ENCODE measurements around the gene KCNG2.

The KCNG2 gene

GRCh38 chr18:79933765-79934164 lies 136.0 kb downstream of the KCNG2 start:
- Mint-ChIP-seq H3K4me3 (no peak overlapping the region), H3K9me3 (peaks cover 36 to 42% of the 10 kb centered on the region in 2 donors), H3K27ac (no peak overlapping the region), H3K4me1 (peaks cover 6 to 29% of the 10 kb centered on the region in 2 donors), H3K27me3 (no peaks in the 10 kb centered on the region), H3K36me3 (peaks cover 88 to 93% of the 10 kb centered on the region in 2 donors)
- no peak for DNase-seq
- no peak for ATAC-seq (replicated peaks)

DNA sequence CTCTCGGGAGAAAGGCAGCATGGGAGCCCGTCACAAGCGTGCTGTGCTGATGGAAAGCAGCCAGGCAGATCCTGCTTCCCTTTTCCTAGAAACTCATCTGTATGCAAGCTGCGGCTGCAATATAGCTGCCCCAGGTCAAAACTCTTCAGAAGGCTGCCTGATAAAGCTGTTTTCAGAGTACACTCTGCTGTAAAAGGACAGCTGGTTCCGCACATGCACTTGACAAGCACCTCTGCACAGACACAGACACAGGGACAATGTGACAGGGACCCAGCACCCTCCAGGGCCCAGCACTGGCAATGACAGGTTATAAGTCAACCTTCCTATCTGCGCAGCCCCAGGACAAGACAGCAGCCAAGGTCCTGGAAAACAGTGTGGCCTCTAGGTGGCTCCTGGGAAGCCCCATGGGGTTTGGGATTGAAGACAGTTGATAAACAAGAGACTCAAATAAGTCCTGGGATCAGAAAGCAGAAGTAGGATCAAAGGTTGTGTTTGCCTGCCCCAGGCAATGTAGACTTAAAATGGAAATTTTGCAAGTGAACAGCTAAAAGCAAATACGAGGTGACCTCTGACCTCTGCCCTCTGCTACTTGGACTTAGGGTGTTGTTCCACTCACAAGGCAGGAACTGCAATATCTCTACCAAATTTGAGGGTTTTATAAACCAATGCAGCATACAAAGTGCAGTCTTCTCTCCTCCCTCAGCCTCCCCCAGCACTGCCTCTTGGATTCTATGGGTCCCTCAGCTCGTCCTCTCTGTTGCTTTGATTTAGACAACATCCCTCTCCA lies 136.8 kb downstream of the KCNG2 start:
- ATAC-seq (replicated peaks) (peak; percentile 57 to 64), DNase-seq (no peak)
- peaks cover 84 to 91% of the 10 kb centered on the region in 2 donors for H3K36me3 Mint-ChIP-seq
- H3K27me3 Mint-ChIP-seq = no peaks in the 10 kb centered on the region
- peak overlapping the region in 1 of 2 donors; percentile 14 for H3K4me3 Mint-ChIP-seq
- peaks cover 31 to 37% of the 10 kb centered on the region in 2 donors for H3K9me3 Mint-ChIP-seq
- H3K4me1 Mint-ChIP-seq = peaks cover 6 to 24% of the 10 kb centered on the region in 2 donors
- H3K27ac Mint-ChIP-seq = no peak overlapping the region

DNA sequence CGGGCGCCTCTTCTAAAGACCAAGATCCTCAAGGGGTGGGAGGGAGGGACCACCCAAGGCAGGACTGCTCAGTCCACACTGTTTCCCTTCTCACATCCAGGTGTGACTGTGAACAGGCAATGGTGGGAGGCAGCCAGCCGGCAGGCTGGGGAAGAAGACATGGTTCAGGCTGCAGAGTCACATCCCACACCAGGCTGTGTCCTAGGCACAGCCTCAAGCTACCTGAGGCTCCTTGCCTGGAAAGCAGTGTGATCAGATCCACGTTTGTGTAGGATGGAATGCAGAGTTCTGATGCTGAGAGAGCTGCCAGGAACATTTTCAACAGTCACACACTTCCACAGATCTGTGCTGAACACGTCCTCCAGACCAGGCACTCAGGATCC lies 137.4 kb downstream of the KCNG2 start:
- Mint-ChIP-seq H3K27me3 (no peaks in the 10 kb centered on the region), H3K9me3 (peaks cover 25 to 31% of the 10 kb centered on the region in 2 donors), H3K4me3 (no peak overlapping the region), H3K27ac (no peak overlapping the region), H3K36me3 (peaks cover 83 to 90% of the 10 kb centered on the region in 2 donors), H3K4me1 (peaks cover 6 to 29% of the 10 kb centered on the region in 2 donors)
- ATAC-seq (replicated peaks) (no peak), DNase-seq (no peak)

- no peak overlapping the region for H3K4me3 Mint-ChIP-seq
- H3K9me3 Mint-ChIP-seq = peaks cover 25 to 31% of the 10 kb centered on the region in 2 donors
- no peak overlapping the region for H3K27ac Mint-ChIP-seq
- peaks cover 6 to 30% of the 10 kb centered on the region in 2 donors for H3K4me1 Mint-ChIP-seq
- peaks cover 84 to 90% of the 10 kb centered on the region in 2 donors for H3K36me3 Mint-ChIP-seq
- ATAC-seq (replicated peaks) (no peak), DNase-seq (no peak)
- H3K27me3 Mint-ChIP-seq = no peaks in the 10 kb centered on the region
Measured at GRCh38 chr18:79935499-79935898, 137.8 kb downstream of the KCNG2 start.

- peaks cover 86 to 93% of the 10 kb centered on the region in 2 donors for H3K36me3 Mint-ChIP-seq
- H3K4me1 Mint-ChIP-seq = peaks cover 6 to 30% of the 10 kb centered on the region in 2 donors
- peaks cover 25 to 31% of the 10 kb centered on the region in 2 donors for H3K9me3 Mint-ChIP-seq
- H3K27me3 Mint-ChIP-seq = no peaks in the 10 kb centered on the region
- no peak for DNase-seq
- no peak overlapping the region for H3K27ac Mint-ChIP-seq
- ATAC-seq (replicated peaks) = no peak
- H3K4me3 Mint-ChIP-seq = no peak overlapping the region
Measured at GRCh38 chr18:79935925-79936324, 138.2 kb downstream of the KCNG2 start.

DNA sequence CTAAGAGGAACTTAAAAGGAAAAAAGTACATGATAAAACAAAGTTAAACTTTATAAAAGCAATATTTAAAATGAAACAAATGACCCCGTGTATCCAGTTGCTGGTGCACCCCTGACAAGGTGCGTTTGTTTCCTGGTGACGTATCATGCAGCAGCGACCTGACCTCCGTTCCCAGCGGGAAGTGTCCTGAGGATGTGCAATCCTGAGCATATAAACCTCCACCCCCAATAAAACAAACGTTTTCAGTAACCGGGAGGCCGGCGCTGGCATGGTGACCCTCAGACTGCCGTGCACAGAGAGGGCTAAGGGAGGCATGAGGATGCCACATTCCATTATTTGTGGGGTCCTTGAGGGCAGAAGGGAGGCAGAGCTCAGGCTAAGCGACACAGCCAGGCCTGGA lies 138.9 kb downstream of the KCNG2 start:
- Mint-ChIP-seq H3K27ac (no peak overlapping the region), H3K4me3 (no peak overlapping the region), H3K4me1 (peaks cover 6 to 30% of the 10 kb centered on the region in 2 donors), H3K27me3 (no peaks in the 10 kb centered on the region), H3K36me3 (peaks cover 82 to 89% of the 10 kb centered on the region in 2 donors), H3K9me3 (peaks cover 24 to 26% of the 10 kb centered on the region in 2 donors)
- DNase-seq = no peak
- no peak for ATAC-seq (replicated peaks)

- Mint-ChIP-seq H3K4me1 (peaks cover 6 to 30% of the 10 kb centered on the region in 2 donors), H3K27ac (peak overlapping the region; percentile 37), H3K36me3 (peaks cover 83 to 88% of the 10 kb centered on the region in 2 donors), H3K4me3 (no peak overlapping the region), H3K27me3 (no peaks in the 10 kb centered on the region), H3K9me3 (peaks cover 20 to 23% of the 10 kb centered on the region in 2 donors)
- DNase-seq (no peak), ATAC-seq (replicated peaks) (no peak)
Measured at GRCh38 chr18:79937103-79937860, 139.5 kb downstream of the KCNG2 start.

DNA sequence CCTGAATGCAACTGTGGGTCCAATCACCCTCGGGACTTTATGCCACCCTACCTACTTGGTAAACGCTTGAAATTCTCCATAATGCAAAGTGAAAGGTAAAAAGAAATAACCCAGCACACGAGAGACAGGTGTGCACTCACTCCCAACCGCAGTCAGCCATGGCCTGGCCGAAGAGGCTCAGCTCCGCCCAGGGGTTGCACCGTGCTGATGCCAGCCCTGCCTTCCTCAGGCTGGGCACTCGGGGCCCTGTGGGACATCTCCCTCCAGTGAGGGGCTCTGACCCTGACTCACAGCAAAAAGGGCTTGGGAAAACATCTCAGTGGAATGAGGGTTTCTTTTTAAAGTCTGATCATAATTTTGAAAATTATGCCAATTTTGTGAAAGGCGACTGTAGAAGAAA lies 140.5 kb downstream of the KCNG2 start:
- peaks cover 6 to 30% of the 10 kb centered on the region in 2 donors for H3K4me1 Mint-ChIP-seq
- no peak overlapping the region for H3K4me3 Mint-ChIP-seq
- no peak overlapping the region for H3K27ac Mint-ChIP-seq
- H3K27me3 Mint-ChIP-seq = no peaks in the 10 kb centered on the region
- ATAC-seq (replicated peaks) (no peak), DNase-seq (no peak)
- peaks cover 13 to 15% of the 10 kb centered on the region in 2 donors for H3K9me3 Mint-ChIP-seq
- H3K36me3 Mint-ChIP-seq = peaks cover 78 to 85% of the 10 kb centered on the region in 2 donors

DNA sequence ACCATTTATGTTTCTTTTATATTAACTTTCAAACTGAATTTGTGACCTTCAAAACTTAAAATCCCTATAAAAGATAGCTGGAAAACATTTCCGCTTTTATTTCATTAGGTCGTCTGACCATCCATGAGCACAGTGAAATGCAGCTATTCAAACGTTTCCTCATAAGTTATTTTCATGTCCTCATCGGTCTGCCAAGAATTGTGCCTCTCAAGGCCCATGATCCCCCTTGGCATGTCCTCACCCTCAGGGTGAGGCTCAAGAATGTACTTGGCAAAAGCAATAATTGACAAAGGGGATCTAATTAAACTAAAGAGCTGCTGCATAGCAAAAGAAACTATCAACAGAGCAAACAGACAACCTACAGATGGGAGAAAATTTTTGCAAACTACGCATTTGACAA lies 141.4 kb downstream of the KCNG2 start:
- Mint-ChIP-seq H3K4me3 (no peak overlapping the region), H3K4me1 (peaks cover 8 to 27% of the 10 kb centered on the region in 2 donors), H3K9me3 (peaks cover 8 to 9% of the 10 kb centered on the region in 2 donors), H3K36me3 (peaks cover 69 to 76% of the 10 kb centered on the region in 2 donors), H3K27ac (no peak overlapping the region), H3K27me3 (no peaks in the 10 kb centered on the region)
- DNase-seq (no peak), ATAC-seq (replicated peaks) (no peak)

DNA sequence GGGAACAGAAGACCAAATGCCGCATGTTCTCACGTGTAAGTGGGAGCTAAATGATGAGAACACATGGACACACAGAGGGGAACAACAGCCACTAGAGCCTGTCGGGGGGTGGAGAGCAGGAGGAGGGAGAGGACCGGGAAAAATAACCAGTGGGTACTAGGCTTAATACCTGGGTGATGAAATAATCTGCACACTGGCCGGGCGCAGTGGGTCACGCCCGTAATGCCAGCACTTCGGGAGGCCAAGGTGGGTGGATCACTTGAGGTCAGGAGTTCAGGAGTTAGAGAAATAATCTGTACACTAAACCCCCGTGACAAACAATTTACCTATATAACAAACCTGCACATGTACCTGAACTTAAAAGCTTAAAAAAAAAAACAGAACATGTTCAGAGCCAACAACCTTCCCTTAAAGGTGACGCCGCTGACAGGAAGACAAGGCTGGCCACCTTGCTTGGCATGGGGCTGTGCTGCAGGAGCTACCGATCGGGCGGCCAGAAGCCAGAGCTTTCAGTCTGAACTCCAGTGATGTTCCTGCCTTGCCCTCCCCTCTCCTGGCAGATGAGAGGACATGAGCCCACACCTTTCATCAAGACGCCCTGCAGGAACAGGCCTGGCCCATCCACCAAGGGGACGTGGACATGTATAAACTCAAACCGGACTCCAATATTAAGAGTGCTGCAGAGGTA lies 142.5 kb downstream of the KCNG2 start:
- no peak for ATAC-seq (replicated peaks)

GRCh38 chr18:79940814-79941472 lies 143.2 kb downstream of the KCNG2 start:
- H3K36me3 Mint-ChIP-seq = peaks cover 52 to 68% of the 10 kb centered on the region in 2 donors
- DNase-seq (no peak), ATAC-seq (replicated peaks) (no peak)
- no peak overlapping the region for H3K27ac Mint-ChIP-seq
- no peak overlapping the region for H3K4me3 Mint-ChIP-seq
- H3K9me3 Mint-ChIP-seq = peaks cover 1 to 2% of the 10 kb centered on the region in 2 donors
- peaks cover 17 to 28% of the 10 kb centered on the region in 2 donors for H3K4me1 Mint-ChIP-seq
- no peaks in the 10 kb centered on the region for H3K27me3 Mint-ChIP-seq

More for the DNA sequence above, 142.5 kb downstream of the KCNG2 start:
- H3K36me3 Mint-ChIP-seq = peaks cover 57 to 73% of the 10 kb centered on the region in 2 donors
- no peak for DNase-seq
- peaks cover 16 to 28% of the 10 kb centered on the region in 2 donors for H3K4me1 Mint-ChIP-seq
- no peaks in the 10 kb centered on the region for H3K27me3 Mint-ChIP-seq
- H3K4me3 Mint-ChIP-seq = no peak overlapping the region
- no peak overlapping the region for H3K27ac Mint-ChIP-seq
- peaks cover 7 to 8% of the 10 kb centered on the region in 2 donors for H3K9me3 Mint-ChIP-seq

- Mint-ChIP-seq H3K9me3 (no peaks in the 10 kb centered on the region), H3K27ac (no peak overlapping the region), H3K4me1 (peaks cover 21 to 33% of the 10 kb centered on the region in 2 donors), H3K4me3 (no peak overlapping the region), H3K27me3 (no peaks in the 10 kb centered on the region), H3K36me3 (peaks cover 45 to 62% of the 10 kb centered on the region in 2 donors)
- ATAC-seq (replicated peaks) = no peak
- no peak for DNase-seq
Measured at GRCh38 chr18:79941473-79942119, 143.9 kb downstream of the KCNG2 start.

DNA sequence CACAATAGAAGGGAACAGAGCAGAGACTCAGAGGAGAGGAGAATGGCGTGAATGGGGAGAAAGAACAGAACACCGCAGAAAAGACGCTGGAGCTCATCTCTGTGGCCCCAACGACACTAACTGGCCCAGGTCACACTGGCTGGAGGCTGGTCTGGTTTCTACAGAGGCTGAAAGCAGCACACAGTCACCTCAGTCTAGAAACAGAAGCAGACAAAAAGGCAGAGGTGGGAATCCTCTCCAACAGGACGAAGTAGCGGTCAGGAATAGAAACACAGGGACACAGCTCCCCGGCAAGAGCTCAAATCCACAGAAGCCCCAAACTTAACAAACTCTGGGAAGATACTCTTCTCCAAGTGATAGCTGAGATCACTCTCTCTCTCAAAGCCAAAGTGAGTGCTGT lies 144.5 kb downstream of the KCNG2 start:
- DNase-seq = no peak
- Mint-ChIP-seq H3K9me3 (no peaks in the 10 kb centered on the region), H3K27ac (no peak overlapping the region), H3K4me3 (no peak overlapping the region), H3K27me3 (no peaks in the 10 kb centered on the region), H3K4me1 (peaks cover 23 to 37% of the 10 kb centered on the region in 2 donors), H3K36me3 (peaks cover 39 to 55% of the 10 kb centered on the region in 2 donors)
- no peak for ATAC-seq (replicated peaks)
